ENCODE results near the gene TMEFF1.

DNA sequence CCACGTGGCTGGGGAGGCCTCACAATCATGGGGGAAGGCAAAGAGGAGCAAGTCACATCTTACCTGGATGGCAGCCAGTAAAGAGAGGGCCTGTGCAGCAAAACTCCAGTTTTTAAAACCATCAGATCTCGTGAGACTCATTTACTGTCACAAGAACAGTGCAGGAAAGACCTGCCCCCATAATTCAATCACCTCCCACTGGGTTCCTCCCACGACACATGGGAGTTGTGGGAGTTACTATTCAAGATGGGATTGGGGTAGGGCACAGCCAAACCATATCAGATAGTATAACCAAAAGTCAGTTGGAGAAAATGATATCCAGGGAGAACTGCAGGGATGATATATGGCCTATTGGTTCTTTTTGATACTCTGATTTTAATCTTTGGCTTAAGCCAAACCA lies 94.9 kb downstream of the TMEFF1 start:
- TF ChIP-seq, protein P1, sequence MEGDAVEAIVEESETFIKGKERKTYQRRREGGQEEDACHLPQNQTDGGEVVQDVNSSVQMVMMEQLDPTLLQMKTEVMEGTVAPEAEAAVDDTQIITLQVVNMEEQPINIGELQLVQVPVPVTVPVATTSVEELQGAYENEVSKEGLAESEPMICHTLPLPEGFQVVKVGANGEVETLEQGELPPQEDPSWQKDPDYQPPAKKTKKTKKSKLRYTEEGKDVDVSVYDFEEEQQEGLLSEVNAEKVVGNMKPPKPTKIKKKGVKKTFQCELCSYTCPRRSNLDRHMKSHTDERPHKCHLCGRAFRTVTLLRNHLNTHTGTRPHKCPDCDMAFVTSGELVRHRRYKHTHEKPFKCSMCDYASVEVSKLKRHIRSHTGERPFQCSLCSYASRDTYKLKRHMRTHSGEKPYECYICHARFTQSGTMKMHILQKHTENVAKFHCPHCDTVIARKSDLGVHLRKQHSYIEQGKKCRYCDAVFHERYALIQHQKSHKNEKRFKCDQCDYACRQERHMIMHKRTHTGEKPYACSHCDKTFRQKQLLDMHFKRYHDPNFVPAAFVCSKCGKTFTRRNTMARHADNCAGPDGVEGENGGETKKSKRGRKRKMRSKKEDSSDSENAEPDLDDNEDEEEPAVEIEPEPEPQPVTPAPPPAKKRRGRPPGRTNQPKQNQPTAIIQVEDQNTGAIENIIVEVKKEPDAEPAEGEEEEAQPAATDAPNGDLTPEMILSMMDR (conservative IDR thresholded peaks at IDR 0.05 in 1 of 2, IDR thresholded peaks at IDR 0.05 in 1 of 2; ENCODE audit: extremely low read depth in 1 of 2, insufficient read depth in 1 of 2, low read depth in 1 of 2, low read length in 2 of 2) = no peak
- TF ChIP-seq EZH2 (IDR thresholded peaks at IDR 0.05; ENCODE audit: borderline replicate concordance, low read length) = no peak
